GM12892 (cell line): Measurements from ENCODE around the gene SLC5A5.

Experiments used
- POLR2A ChIP-seq: IDR thresholded peaks from 2 replicates; pipeline ENCODE4 v1.6.1; 2011; ENCODE audit warnings: low read depth, low read length, control low read depth
- POLR2AphosphoS5 ChIP-seq: IDR thresholded peaks from 2 replicates; pipeline ENCODE4 v1.6.1; 2011; ENCODE audit warnings: low read depth, low read length, control low read depth
- TAF1 ChIP-seq: IDR thresholded peaks from 2 replicates; pipeline ENCODE4 v1.6.1; 2011; ENCODE audit warnings: low read depth, mild to moderate bottlenecking, control low read depth, low read length, borderline replicate concordance

DNA sequence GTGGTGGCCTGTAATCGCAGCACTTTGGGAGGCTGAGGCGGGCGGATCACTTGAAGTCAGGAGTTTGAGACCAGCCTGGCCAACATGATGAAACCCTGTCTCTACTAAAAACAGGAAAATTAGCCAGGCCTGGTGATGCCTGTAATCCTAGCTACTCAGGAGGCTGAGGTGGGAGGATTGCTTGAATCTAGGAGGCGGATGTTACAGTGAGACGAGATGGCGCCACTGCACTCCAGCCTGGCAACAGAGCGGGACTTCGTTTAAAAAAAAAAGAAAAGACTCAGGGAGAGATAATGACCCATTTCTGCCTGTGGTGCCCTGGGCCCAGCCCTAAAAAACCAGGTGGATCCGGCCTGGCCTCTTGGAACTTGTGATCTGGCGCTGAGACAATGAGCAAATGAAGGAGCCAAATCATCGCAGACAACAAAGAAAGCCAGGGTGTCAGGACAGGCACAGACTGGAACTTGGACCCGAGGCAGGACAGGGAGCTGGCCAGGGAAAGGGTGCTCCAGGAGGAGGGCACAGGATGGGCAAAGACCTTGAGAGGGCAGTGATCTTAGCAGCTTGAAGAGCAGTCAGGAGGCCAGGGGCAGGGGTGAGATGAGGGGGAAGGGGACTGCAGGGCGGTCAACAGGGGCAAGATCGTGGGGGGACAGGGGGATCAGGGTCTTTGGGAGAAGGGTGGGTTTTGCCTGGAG, 23.0 kb upstream of the SLC5A5 start:
- no peak for TF ChIP-seq POLR2A
- TF ChIP-seq POLR2AphosphoS5 = no peak
- no peak for TF ChIP-seq TAF1
